Testis (tissue), 3 donors: Measurements from ENCODE around the gene MDGA2. TPM values are rescaled to one million over a fixed set of nuclear protein-coding genes. Genes with fewer than 3 reads are reported as not detected.

Source experiments
- DNase-seq: peaks from one replicate; pipeline ENCODE4 v3.0.0-alpha.2; 2019
- H3K27ac ChIP-seq, 2 donors: fragments of 200-600 bp; sonication (generic); one replicate each; pipeline ENCODE4 v1.5.1; 2019
- H3K27me3 ChIP-seq: fragments of 200-600 bp; sonication (generic); one replicate; pipeline ENCODE4 v1.5.1; 2019
- H3K36me3 ChIP-seq: fragments of 200-600 bp; sonication (generic); one replicate; pipeline ENCODE4 v1.5.1; 2017; ENCODE audit warnings: low read depth; ENCODE audit errors: missing control alignments
- H3K4me1 ChIP-seq: fragments of 200-600 bp; sonication (generic); one replicate; pipeline ENCODE4 v1.5.1; 2019
- H3K4me3 ChIP-seq, 2 donors: fragments of 200-600 bp; sonication (generic); one replicate each; pipeline ENCODE4 v1.5.1; 2017 to 2019
- H3K9me3 ChIP-seq: fragments of 200-600 bp; sonication (generic); one replicate; pipeline ENCODE4 v1.5.1; 2017
- POLR2A ChIP-seq: fragments of 450-650 bp; IDR thresholded peaks from one replicate; pipeline ENCODE4 v1.6.1; 2017; ENCODE audit warnings: antibody characterized with exemption, mild to moderate bottlenecking, moderate library complexity
- WGBS, 2 donors: methylation state at CpG; one replicate each; pipeline ENCODE4 v1.1.5; 2018; 5-methylcytosine and 5-hydroxymethylcytosine counted together
- intact Hi-C: fragments of 100-400 bp; cut with DNase I; formaldehyde crosslinking; loops from one replicate; pipeline ENCODE4 v1.15.1; 2023; ENCODE audit warnings: low total_unique reads
- polyA plus RNA-seq: library from polyadenylated mRNA; stranded (reverse); fragments of 350-450 nt; fragmentation: Illumina TruSeq; extraction: RNeasy Lipid Tissue Mini Kit (QIAGEN cat#74804); gene quantifications from one replicate; pipeline ENCODE4 v1.2.3, GENCODE V29; 2014; ENCODE audit warnings: low read depth, low replicate concordance; ENCODE audit not compliant: insufficient read depth
- total RNA-seq, 2 donors: library from RNA; depleted of rRNA; stranded (reverse); fragments of >200 nt; gene quantifications; one replicate each; pipeline ENCODE4 v1.2.3, GENCODE V29; 2016
- TF ChIP-seq, protein P1 (sequence below), 3 experiments: fragments of 450-650 bp in 2 of 3; fragments of 200-600 bp in 1 of 3; sonication (generic) in 1 of 3; IDR thresholded peaks; one replicate each; pipeline ENCODE4 v1.5.1; 2016 to 2019; ENCODE audit warnings: antibody characterized with exemption in 3 of 3, mild to moderate bottlenecking in 2 of 3, moderate library complexity in 1 of 3

MDGA2 gene
- total and polyA plus RNA-seq, 3 donors from 2014 or later, result 3.9 to 11.6 (median 8.4) TPM

DNA sequence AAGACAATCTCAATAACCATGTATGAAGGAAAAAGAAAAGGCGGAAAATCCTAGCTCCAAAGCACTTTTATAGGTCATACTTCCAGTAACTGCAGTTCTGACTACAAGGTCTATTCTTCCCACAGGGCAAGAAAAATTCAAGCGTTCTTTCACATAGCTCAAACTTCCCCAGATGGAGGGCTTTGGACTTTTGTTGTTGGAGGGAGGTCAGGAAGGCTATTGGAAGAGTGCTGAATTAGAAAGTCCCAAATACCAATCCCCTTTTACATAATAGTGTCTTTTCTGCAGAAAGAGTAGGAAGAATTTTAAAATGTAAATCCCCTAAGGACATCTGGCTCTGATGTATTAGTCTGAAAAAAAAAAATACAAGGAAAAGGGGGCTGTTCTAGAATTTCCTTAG is 309.4 kb downstream of the MDGA2 start:
- 78 to 80% methylated on average over 2 of the region's 2 CpGs for WGBS, 2 donors
- DNase-seq, result no peak
- no peaks in the 10 kb centered on the region for H3K9me3 ChIP-seq
- H3K4me3 ChIP-seq, result no peak overlapping the region
- intact Hi-C loops, result no loop called here
- H3K27ac ChIP-seq, result no peak overlapping the region
- no peaks in the 10 kb centered on the region for H3K4me1 ChIP-seq
- TF ChIP-seq POLR2A, result no peak
- TF ChIP-seq, protein P1, sequence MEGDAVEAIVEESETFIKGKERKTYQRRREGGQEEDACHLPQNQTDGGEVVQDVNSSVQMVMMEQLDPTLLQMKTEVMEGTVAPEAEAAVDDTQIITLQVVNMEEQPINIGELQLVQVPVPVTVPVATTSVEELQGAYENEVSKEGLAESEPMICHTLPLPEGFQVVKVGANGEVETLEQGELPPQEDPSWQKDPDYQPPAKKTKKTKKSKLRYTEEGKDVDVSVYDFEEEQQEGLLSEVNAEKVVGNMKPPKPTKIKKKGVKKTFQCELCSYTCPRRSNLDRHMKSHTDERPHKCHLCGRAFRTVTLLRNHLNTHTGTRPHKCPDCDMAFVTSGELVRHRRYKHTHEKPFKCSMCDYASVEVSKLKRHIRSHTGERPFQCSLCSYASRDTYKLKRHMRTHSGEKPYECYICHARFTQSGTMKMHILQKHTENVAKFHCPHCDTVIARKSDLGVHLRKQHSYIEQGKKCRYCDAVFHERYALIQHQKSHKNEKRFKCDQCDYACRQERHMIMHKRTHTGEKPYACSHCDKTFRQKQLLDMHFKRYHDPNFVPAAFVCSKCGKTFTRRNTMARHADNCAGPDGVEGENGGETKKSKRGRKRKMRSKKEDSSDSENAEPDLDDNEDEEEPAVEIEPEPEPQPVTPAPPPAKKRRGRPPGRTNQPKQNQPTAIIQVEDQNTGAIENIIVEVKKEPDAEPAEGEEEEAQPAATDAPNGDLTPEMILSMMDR (IDR thresholded peaks at IDR 0.05), result no peak
- no peaks in the 10 kb centered on the region for H3K36me3 ChIP-seq
- no peaks in the 10 kb centered on the region for H3K27me3 ChIP-seq

DNA sequence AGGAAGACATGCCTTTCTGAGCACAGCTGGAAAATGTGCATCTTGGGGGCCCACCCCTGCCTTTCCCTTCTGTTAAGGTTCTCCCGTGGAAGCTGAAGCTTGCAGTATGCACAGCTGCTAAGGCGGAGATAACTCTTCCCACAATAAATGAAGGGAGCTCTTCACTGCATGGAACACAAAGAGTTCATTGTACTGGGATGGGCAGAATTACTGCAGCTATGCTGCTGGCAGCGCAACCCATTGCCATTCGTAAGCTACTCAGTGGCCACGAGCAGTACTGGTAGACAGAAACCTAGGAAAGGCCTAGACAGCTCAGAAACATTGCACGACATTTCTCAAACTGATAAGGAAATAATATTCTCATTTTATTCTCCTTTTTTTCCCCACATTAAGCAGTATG is 310.2 kb downstream of the MDGA2 start:
- Histone ChIP-seq H3K4me1 (no peaks in the 10 kb centered on the region), H3K36me3 (no peaks in the 10 kb centered on the region), H3K4me3 (no peak overlapping the region), H3K27ac (no peak overlapping the region), H3K9me3 (no peaks in the 10 kb centered on the region), H3K27me3 (no peaks in the 10 kb centered on the region)
- intact Hi-C loops, result no loop called here
- peak; percentile 20 for DNase-seq
- 73 to 85% methylated on average over 6 of the region's 6 CpGs for WGBS, 2 donors
- TF ChIP-seq, protein P1 (IDR thresholded peaks at IDR 0.05), result no peak
- TF ChIP-seq POLR2A, result no peak

DNA sequence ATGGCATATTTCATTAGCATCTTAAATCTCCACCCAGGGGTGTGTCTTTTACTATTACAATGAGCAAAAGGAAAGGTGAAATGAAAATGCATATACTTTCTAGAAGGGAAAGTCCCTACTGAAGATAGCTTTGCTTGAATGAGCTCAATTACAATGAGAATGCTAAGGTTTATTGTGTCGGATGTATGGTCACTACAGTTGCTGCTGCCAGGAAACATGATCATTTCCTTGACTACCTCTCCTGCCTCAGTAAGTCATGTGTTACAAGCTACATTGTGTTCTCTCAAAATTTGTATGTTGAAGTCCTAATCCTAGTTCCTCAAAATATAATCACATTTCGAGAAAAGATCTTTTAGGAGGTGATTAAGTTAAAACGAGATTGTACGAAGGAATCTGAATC is 322.2 kb downstream of the MDGA2 start:
- no peak overlapping the region for H3K4me3 ChIP-seq
- no peak overlapping the region for H3K27ac ChIP-seq
- TF ChIP-seq, protein P1 (IDR thresholded peaks at IDR 0.05), result no peak
- no peak for TF ChIP-seq POLR2A
- DNase-seq, result no peak
- intact Hi-C loops, result no loop called here
- H3K36me3 ChIP-seq, result no peaks in the 10 kb centered on the region
- no peaks in the 10 kb centered on the region for H3K27me3 ChIP-seq
- H3K9me3 ChIP-seq, result no peaks in the 10 kb centered on the region
- no peaks in the 10 kb centered on the region for H3K4me1 ChIP-seq
- 87 to 91% methylated on average over 4 of the region's 4 CpGs for WGBS, 2 donors

DNA sequence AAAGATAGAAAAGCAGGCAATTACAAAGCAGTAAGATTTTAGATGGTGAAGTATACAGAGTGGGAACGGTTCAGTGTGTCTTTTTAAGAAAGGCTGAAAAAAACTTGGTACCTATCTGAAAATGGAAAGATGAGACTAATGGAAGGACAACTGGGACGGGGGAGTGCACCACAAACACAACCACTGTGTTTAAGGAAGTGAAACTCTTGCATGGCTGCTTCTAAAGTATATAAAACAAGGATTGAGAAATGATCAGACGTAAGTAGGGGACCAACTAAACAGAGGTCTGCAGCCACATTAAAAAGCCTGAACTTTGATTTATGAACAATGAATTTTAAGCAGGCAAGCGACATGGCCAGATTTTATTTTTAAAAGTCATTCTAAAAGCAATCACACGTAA is 328.6 kb downstream of the MDGA2 start:
- no peak overlapping the region for H3K4me3 ChIP-seq
- TF ChIP-seq, protein P1 (IDR thresholded peaks at IDR 0.05), result no peak
- no peak for TF ChIP-seq POLR2A
- H3K27ac ChIP-seq, result no peak overlapping the region
- no peaks in the 10 kb centered on the region for H3K36me3 ChIP-seq
- H3K4me1 ChIP-seq, result peaks cover 3% of the 10 kb centered on the region
- WGBS, 2 donors, result 61 to 69% methylated on average over 5 of the region's 5 CpGs
- H3K9me3 ChIP-seq, result no peaks in the 10 kb centered on the region
- intact Hi-C loops, result no loop called here
- DNase-seq, result no peak
- H3K27me3 ChIP-seq, result no peaks in the 10 kb centered on the region

DNA sequence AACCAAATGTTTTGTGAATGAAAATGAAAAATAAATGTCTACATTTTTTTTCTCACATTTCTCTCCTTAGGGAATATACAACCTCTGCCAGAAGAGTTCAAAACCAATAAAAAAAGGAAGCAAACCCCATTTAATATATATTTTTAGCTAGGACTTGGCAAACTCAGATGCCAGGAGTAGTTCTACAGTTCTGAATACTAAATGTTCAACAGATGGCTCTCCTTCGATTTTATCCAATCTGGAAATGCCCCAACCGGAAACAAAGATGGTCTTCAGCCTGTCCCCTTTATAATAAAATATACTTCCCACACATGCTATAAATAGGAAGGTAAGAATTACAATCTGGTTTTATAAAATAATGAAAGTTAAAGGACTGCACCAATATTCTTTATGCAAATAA is 330.4 kb downstream of the MDGA2 start:
- Histone ChIP-seq H3K27me3 (no peaks in the 10 kb centered on the region), H3K4me3 (no peak overlapping the region), H3K36me3 (no peaks in the 10 kb centered on the region), H3K27ac (no peak overlapping the region), H3K4me1 (peaks cover 3% of the 10 kb centered on the region), H3K9me3 (no peaks in the 10 kb centered on the region)
- intact Hi-C loops, result no loop called here
- WGBS, 2 donors, result 72 to 75% methylated on average over 2 of the region's 2 CpGs
- DNase-seq, result no peak
- TF ChIP-seq POLR2A, result no peak
- TF ChIP-seq, protein P1 (IDR thresholded peaks at IDR 0.05), result no peak
